ENCODE data around the gene ARAP2.

The ARAP2 gene

DNA sequence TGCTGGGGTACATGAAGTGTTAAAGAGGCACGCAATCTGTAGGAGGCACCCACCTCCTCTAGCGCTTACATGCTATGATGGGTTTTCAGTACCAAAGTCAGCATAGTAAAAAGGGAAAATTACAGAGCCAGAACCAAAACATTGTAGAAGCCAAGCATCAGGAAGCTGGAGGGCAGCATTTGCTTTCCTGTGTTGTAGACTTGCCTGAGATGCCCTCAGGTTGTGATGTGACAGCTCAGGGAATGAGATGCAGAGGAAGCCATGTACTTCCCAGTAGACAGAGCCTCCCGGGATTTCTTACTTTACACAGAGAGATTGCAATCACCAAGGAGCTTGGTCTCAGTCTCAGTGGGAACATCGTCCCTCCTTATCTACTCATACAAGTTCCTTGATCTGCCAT, 161.5 kb downstream of the ARAP2 start:
- no peak overlapping the region for H3K4me2 ChIP-seq (ENCODE audit: insufficient read depth, low read length, poor library complexity, severe bottlenecking)
- no peak overlapping the region for H2BK5ac ChIP-seq (ENCODE audit: low read length)
- H3K4me1 ChIP-seq (ENCODE audit: control insufficient read depth in 2 of 2, insufficient read depth in 1 of 2, low read depth in 1 of 2, low read length in 2 of 2) = peaks cover 0 to under 1% of the 10 kb centered on the region in 2 donors
- no peak overlapping the region for H3K14ac ChIP-seq (ENCODE audit: low read length)
- H4K8ac ChIP-seq (ENCODE audit: low read depth, low read length) = no peak overlapping the region
- H3K9me3 ChIP-seq (replicated peaks in 1 of 2; ENCODE audit: control insufficient read depth in 2 of 2, insufficient read depth in 1 of 2, low read depth in 1 of 2, low read length in 2 of 2) = no peaks in the 10 kb centered on the region
- H3K23ac ChIP-seq (ENCODE audit: low read depth, low read length, poor library complexity) = no peak overlapping the region
- H3K18ac ChIP-seq (ENCODE audit: low read length) = no peak overlapping the region
- H3K4me3 ChIP-seq (ENCODE audit: low read length in 2 of 2) = no peak overlapping the region
- H2BK15ac ChIP-seq (ENCODE audit: low read length) = no peak overlapping the region
- H2BK120ac ChIP-seq (ENCODE audit: low read depth, low read length) = no peak overlapping the region
- H3K4ac ChIP-seq (ENCODE audit: low read length) = no peak overlapping the region
- no peak overlapping the region for H2AK5ac ChIP-seq (ENCODE audit: low read depth, low read length)
- H2AFZ ChIP-seq (ENCODE audit: low read length) = no peak overlapping the region
- H3K79me1 ChIP-seq (ENCODE audit: low read depth, low read length) = no peaks in the 10 kb centered on the region
- no CpG with 5 or more reads among the region's 4 CpGs for WGBS, 2 donors (ENCODE audit: extremely low coverage in 2 of 2, insufficient read length in 2 of 2, insufficient replicate concordance in 1 of 2)
- H3K27me3 ChIP-seq (ENCODE audit: control insufficient read depth in 3 of 3, insufficient read depth in 3 of 3, low read depth in 1 of 3, low read length in 3 of 3) = no peaks in the 10 kb centered on the region
- no peak overlapping the region for H4K91ac ChIP-seq (ENCODE audit: low read depth, low read length, poor library complexity)
- H3K27ac ChIP-seq (replicated peaks; ENCODE audit: low read length) = no peak overlapping the region
- no peak overlapping the region for H2BK12ac ChIP-seq (ENCODE audit: low read length)
- no peak overlapping the region for H3K9ac ChIP-seq (ENCODE audit: low read depth, low read length, poor library complexity)
- no peaks in the 10 kb centered on the region for H3K36me3 ChIP-seq (replicated peaks in 1 of 2; ENCODE audit: control insufficient read depth in 2 of 2, insufficient read depth in 2 of 2, low read length in 2 of 2)
- DNase-seq (ENCODE audit: low spot score) = no peak

- Histone ChIP-seq H2BK5ac (ENCODE audit: low read length) (no peak overlapping the region), H2BK15ac (ENCODE audit: low read length) (no peak overlapping the region), H3K36me3 (replicated peaks in 1 of 2; ENCODE audit: control insufficient read depth in 2 of 2, insufficient read depth in 2 of 2, low read length in 2 of 2) (no peaks in the 10 kb centered on the region), H2BK120ac (ENCODE audit: low read depth, low read length) (no peak overlapping the region), H3K18ac (ENCODE audit: low read length) (no peak overlapping the region), H3K4ac (ENCODE audit: low read length) (no peak overlapping the region), H2BK12ac (ENCODE audit: low read length) (no peak overlapping the region), H3K4me3 (ENCODE audit: low read length in 2 of 2) (no peak overlapping the region), H3K27ac (replicated peaks; ENCODE audit: low read length) (no peak overlapping the region), H2AFZ (ENCODE audit: low read length) (peak overlapping the region; percentile 21), H3K4me2 (ENCODE audit: insufficient read depth, low read length, poor library complexity, severe bottlenecking) (no peak overlapping the region), H3K79me1 (ENCODE audit: low read depth, low read length) (no peaks in the 10 kb centered on the region), H3K9ac (ENCODE audit: low read depth, low read length, poor library complexity) (no peak overlapping the region), H4K91ac (ENCODE audit: low read depth, low read length, poor library complexity) (no peak overlapping the region), H4K8ac (ENCODE audit: low read depth, low read length) (no peak overlapping the region), H3K27me3 (ENCODE audit: control insufficient read depth in 3 of 3, insufficient read depth in 3 of 3, low read depth in 1 of 3, low read length in 3 of 3) (no peaks in the 10 kb centered on the region), H3K4me1 (ENCODE audit: control insufficient read depth in 2 of 2, insufficient read depth in 1 of 2, low read depth in 1 of 2, low read length in 2 of 2) (no peaks in the 10 kb centered on the region), H3K9me3 (replicated peaks in 1 of 2; ENCODE audit: control insufficient read depth in 2 of 2, insufficient read depth in 1 of 2, low read depth in 1 of 2, low read length in 2 of 2) (no peaks in the 10 kb centered on the region), H3K23ac (ENCODE audit: low read depth, low read length, poor library complexity) (no peak overlapping the region), H2AK5ac (ENCODE audit: low read depth, low read length) (no peak overlapping the region), H3K14ac (ENCODE audit: low read length) (no peak overlapping the region)
- no peak for DNase-seq (ENCODE audit: low spot score)
- WGBS, 2 donors (ENCODE audit: extremely low coverage in 2 of 2, insufficient read length in 2 of 2, insufficient replicate concordance in 1 of 2) = 100% methylated on average over 1 of the region's 3 CpGs; no CpG with 5 or more reads in 1 of the 2 donors
Measured at GRCh38 chr4:36081185-36081584, 163.1 kb downstream of the ARAP2 start.

- WGBS, 2 donors (ENCODE audit: extremely low coverage in 2 of 2, insufficient read length in 2 of 2, insufficient replicate concordance in 1 of 2) = no CpG with 5 or more reads among the region's 2 CpGs
- H3K23ac ChIP-seq (ENCODE audit: low read depth, low read length, poor library complexity) = no peak overlapping the region
- H2BK5ac ChIP-seq (ENCODE audit: low read length) = no peak overlapping the region
- H2BK12ac ChIP-seq (ENCODE audit: low read length) = no peak overlapping the region
- H3K9ac ChIP-seq (ENCODE audit: low read depth, low read length, poor library complexity) = no peak overlapping the region
- H3K4me3 ChIP-seq (ENCODE audit: low read length in 2 of 2) = no peak overlapping the region
- H4K91ac ChIP-seq (ENCODE audit: low read depth, low read length, poor library complexity) = no peak overlapping the region
- no peak overlapping the region for H3K18ac ChIP-seq (ENCODE audit: low read length)
- H3K27ac ChIP-seq (replicated peaks; ENCODE audit: low read length) = no peak overlapping the region
- H3K36me3 ChIP-seq (replicated peaks in 1 of 2; ENCODE audit: control insufficient read depth in 2 of 2, insufficient read depth in 2 of 2, low read length in 2 of 2) = no peaks in the 10 kb centered on the region
- H2AK5ac ChIP-seq (ENCODE audit: low read depth, low read length) = no peak overlapping the region
- no peak for DNase-seq (ENCODE audit: low spot score)
- no peaks in the 10 kb centered on the region for H3K79me1 ChIP-seq (ENCODE audit: low read depth, low read length)
- no peak overlapping the region for H3K4ac ChIP-seq (ENCODE audit: low read length)
- H3K27me3 ChIP-seq (ENCODE audit: control insufficient read depth in 3 of 3, insufficient read depth in 3 of 3, low read depth in 1 of 3, low read length in 3 of 3) = no peaks in the 10 kb centered on the region
- no peaks in the 10 kb centered on the region for H3K9me3 ChIP-seq (replicated peaks in 1 of 2; ENCODE audit: control insufficient read depth in 2 of 2, insufficient read depth in 1 of 2, low read depth in 1 of 2, low read length in 2 of 2)
- H3K4me1 ChIP-seq (ENCODE audit: control insufficient read depth in 2 of 2, insufficient read depth in 1 of 2, low read depth in 1 of 2, low read length in 2 of 2) = no peaks in the 10 kb centered on the region
- H4K8ac ChIP-seq (ENCODE audit: low read depth, low read length) = no peak overlapping the region
- no peak overlapping the region for H3K4me2 ChIP-seq (ENCODE audit: insufficient read depth, low read length, poor library complexity, severe bottlenecking)
- H2BK120ac ChIP-seq (ENCODE audit: low read depth, low read length) = no peak overlapping the region
- no peak overlapping the region for H3K14ac ChIP-seq (ENCODE audit: low read length)
- no peak overlapping the region for H2AFZ ChIP-seq (ENCODE audit: low read length)
- H2BK15ac ChIP-seq (ENCODE audit: low read length) = no peak overlapping the region
Measured at GRCh38 chr4:36079666-36080065, 164.6 kb downstream of the ARAP2 start.

- no CpG with 5 or more reads among the region's 4 CpGs for WGBS, 2 donors (ENCODE audit: extremely low coverage in 2 of 2, insufficient read length in 2 of 2, insufficient replicate concordance in 1 of 2)
- no peak overlapping the region for H3K27ac ChIP-seq (replicated peaks; ENCODE audit: low read length)
Measured at GRCh38 chr4:36078319-36078718, 166.0 kb downstream of the ARAP2 start.

More at GRCh38 chr4:36078319-36078718, 166.0 kb downstream of the ARAP2 start:
- Histone ChIP-seq H3K4me1 (ENCODE audit: control insufficient read depth in 2 of 2, insufficient read depth in 1 of 2, low read depth in 1 of 2, low read length in 2 of 2) (no peaks in the 10 kb centered on the region), H2BK120ac (ENCODE audit: low read depth, low read length) (no peak overlapping the region), H3K9ac (ENCODE audit: low read depth, low read length, poor library complexity) (no peak overlapping the region), H3K36me3 (replicated peaks in 1 of 2; ENCODE audit: control insufficient read depth in 2 of 2, insufficient read depth in 2 of 2, low read length in 2 of 2) (no peaks in the 10 kb centered on the region), H2BK5ac (ENCODE audit: low read length) (no peak overlapping the region), H3K9me3 (replicated peaks in 1 of 2; ENCODE audit: control insufficient read depth in 2 of 2, insufficient read depth in 1 of 2, low read depth in 1 of 2, low read length in 2 of 2) (no peaks in the 10 kb centered on the region), H4K8ac (ENCODE audit: low read depth, low read length) (no peak overlapping the region), H3K4ac (ENCODE audit: low read length) (no peak overlapping the region), H3K79me1 (ENCODE audit: low read depth, low read length) (no peaks in the 10 kb centered on the region), H2BK15ac (ENCODE audit: low read length) (no peak overlapping the region), H2AFZ (ENCODE audit: low read length) (no peak overlapping the region), H3K4me2 (ENCODE audit: insufficient read depth, low read length, poor library complexity, severe bottlenecking) (no peak overlapping the region), H3K18ac (ENCODE audit: low read length) (no peak overlapping the region), H4K91ac (ENCODE audit: low read depth, low read length, poor library complexity) (no peak overlapping the region), H2BK12ac (ENCODE audit: low read length) (no peak overlapping the region), H3K14ac (ENCODE audit: low read length) (no peak overlapping the region), H2AK5ac (ENCODE audit: low read depth, low read length) (no peak overlapping the region), H3K4me3 (ENCODE audit: low read length in 2 of 2) (no peak overlapping the region), H3K23ac (ENCODE audit: low read depth, low read length, poor library complexity) (no peak overlapping the region), H3K27me3 (ENCODE audit: control insufficient read depth in 3 of 3, insufficient read depth in 3 of 3, low read depth in 1 of 3, low read length in 3 of 3) (no peaks in the 10 kb centered on the region)
- no peak for DNase-seq (ENCODE audit: low spot score)
